Effector memory CD4-positive, alpha-beta T cell (primary cell): Measurements from ENCODE around the gene BMPR1A.
A peak's percentile ranks its signal among the peaks of the same experiment; 100 is the strongest.

Experiments used
- DNase-seq, 3 donors: peaks; one replicate each; pipeline ENCODE4 v3.0.0-alpha.2; 2020
- H3K27ac ChIP-seq: 2 replicates; pipeline ENCODE4 v1.7.0; 2013; ENCODE audit warnings: mild to moderate bottlenecking, low read length, moderate library complexity; ENCODE audit not compliant: insufficient read depth, poor library complexity, severe bottlenecking
- H3K27me3 ChIP-seq: replicated peaks from 2 replicates; pipeline ENCODE4 v1.7.0; 2013; ENCODE audit warnings: mild to moderate bottlenecking, low read length; ENCODE audit not compliant: insufficient read depth, control insufficient read depth, poor library complexity, severe bottlenecking
- H3K36me3 ChIP-seq: 2 replicates; pipeline ENCODE4 v1.7.0; 2013; ENCODE audit warnings: mild to moderate bottlenecking, low read length, moderate library complexity; ENCODE audit not compliant: control insufficient read depth, insufficient read depth
- H3K4me1 ChIP-seq: 2 replicates; pipeline ENCODE4 v1.7.0; 2013; ENCODE audit warnings: low read length, mild to moderate bottlenecking; ENCODE audit not compliant: control insufficient read depth, insufficient read depth, poor library complexity, severe bottlenecking
- H3K4me3 ChIP-seq: 2 replicates; pipeline ENCODE4 v1.7.0; 2013; ENCODE audit warnings: low read length, low read depth, mild to moderate bottlenecking; ENCODE audit not compliant: insufficient read depth, poor library complexity, severe bottlenecking
- H3K9me3 ChIP-seq: 2 replicates; pipeline ENCODE4 v1.7.0; 2013; ENCODE audit warnings: mild to moderate bottlenecking, low read length, moderate library complexity; ENCODE audit not compliant: control insufficient read depth

The BMPR1A gene

DNA sequence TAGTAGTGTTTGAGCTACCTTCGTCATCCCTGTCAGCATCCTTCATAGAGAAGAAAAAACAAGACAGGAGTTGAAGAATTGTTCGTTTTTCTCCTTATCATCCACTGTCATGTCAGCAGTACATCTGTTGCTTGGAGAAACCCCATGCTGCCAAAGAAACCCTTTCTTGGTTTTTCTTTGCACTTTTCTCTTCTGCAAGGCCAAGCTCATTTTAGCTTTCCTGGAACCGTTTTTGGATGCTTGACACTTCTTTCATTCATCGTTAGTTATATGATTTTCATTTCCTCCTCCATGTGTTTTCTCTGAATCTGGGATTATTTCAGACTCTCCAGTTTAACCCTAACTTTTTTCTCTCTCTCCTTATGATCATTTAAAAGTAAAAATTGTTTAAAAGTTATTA lies 142.1 kb downstream of the BMPR1A start:
- H3K9me3 ChIP-seq: no peaks in the 10 kb centered on the region
- no peak overlapping the region for H3K27ac ChIP-seq
- H3K4me1 ChIP-seq: no peaks in the 10 kb centered on the region
- H3K4me3 ChIP-seq: no peak overlapping the region
- DNase-seq: no peak
- no peaks in the 10 kb centered on the region for H3K36me3 ChIP-seq
- no peaks in the 10 kb centered on the region for H3K27me3 ChIP-seq

DNA sequence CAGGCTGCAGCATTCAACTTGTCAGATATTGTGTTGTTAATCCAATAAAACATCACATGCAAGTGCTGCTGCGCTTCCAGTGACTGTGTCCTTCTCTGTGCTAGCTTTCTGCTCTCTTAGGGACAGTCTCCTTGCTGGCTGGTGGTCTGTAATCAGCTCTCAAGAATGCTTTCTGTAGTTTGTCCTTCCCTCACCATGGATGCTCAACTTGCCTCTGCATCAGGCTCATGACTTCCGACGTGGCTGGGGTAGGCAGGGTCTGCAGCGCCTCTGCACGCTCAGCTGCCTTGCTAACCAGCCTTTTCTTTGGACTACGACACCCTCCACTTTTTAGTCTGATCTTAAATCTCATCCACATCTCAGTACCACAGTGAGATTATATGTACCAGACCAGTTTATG lies 142.7 kb downstream of the BMPR1A start:
- Histone ChIP-seq H3K27ac (no peak overlapping the region), H3K4me3 (no peak overlapping the region), H3K9me3 (no peaks in the 10 kb centered on the region), H3K27me3 (no peaks in the 10 kb centered on the region), H3K4me1 (no peaks in the 10 kb centered on the region), H3K36me3 (no peaks in the 10 kb centered on the region)
- no peak for DNase-seq

- no peaks in the 10 kb centered on the region for H3K4me1 ChIP-seq
- no peak overlapping the region for H3K4me3 ChIP-seq
- H3K27ac ChIP-seq: no peak overlapping the region
- peak in 1 of 3 donors; percentile 11 for DNase-seq
- no peaks in the 10 kb centered on the region for H3K27me3 ChIP-seq
- no peaks in the 10 kb centered on the region for H3K36me3 ChIP-seq
- H3K9me3 ChIP-seq: no peaks in the 10 kb centered on the region
Observed at GRCh38 chr10:86899670-86900276, 143.4 kb downstream of the BMPR1A start.

DNA sequence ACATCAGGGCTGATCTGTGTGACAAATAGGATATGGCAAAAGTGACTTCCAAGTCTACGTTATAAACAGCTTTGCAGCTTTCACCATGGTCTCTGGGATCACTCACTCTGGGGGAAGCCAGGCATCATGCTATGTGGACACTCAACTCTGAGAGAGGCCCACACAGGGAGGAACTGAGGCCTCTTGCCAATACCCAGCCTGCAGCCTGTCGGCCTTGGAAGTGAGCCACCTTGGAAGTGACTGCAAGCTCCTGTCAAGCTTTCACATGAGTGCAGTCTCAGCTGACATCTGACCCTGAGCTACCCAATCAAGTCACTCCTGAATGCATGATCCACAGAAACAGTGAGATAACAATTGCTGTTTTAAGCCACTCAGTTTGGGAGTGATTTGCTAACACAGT lies 144.5 kb downstream of the BMPR1A start:
- H3K4me1 ChIP-seq: no peaks in the 10 kb centered on the region
- no peak for DNase-seq
- H3K27ac ChIP-seq: no peak overlapping the region
- H3K27me3 ChIP-seq: no peaks in the 10 kb centered on the region
- no peaks in the 10 kb centered on the region for H3K9me3 ChIP-seq
- H3K4me3 ChIP-seq: no peak overlapping the region
- peaks cover 3% of the 10 kb centered on the region for H3K36me3 ChIP-seq

DNA sequence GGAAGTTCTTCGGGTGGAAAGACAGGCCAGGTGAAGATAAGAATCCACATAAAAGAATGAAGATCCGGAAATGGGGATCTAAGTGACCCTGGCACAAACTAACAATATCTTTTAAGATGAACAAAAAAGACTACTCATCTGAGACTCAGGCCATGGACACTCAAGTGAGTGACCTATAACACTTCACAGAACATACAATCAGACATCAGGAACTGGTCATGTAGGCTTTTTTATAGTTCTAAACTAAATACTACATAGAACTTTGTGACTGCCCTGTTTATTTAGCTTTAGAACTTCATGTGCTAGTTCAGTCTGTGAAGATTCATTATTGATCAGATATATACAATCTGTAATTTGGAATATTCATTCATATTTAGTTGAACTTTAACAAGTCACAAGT lies 148.2 kb downstream of the BMPR1A start:
- peaks cover 3% of the 10 kb centered on the region for H3K36me3 ChIP-seq

DNA sequence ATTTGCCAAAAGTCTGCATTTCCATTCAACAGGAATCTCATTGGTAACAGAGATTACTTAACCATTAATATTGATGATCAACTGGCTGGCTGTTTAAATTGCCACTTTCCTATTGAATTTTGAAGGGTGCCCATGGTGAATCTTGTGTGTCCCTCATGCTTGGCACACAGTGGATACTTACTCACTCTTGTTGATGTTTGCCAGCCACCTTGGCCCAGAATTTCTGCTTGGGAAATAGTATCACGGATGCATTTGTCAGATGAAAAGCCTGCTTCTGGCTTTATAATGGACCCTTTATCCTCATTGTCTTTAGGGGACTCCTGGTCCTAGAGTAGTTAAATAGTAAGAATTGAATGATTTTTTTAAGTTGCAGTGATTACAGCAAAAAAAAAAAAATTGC lies 149.0 kb downstream of the BMPR1A start:
- H3K27me3 ChIP-seq: no peaks in the 10 kb centered on the region
- no peaks in the 10 kb centered on the region for H3K9me3 ChIP-seq
- no peak overlapping the region for H3K27ac ChIP-seq
- DNase-seq: no peak
- H3K4me3 ChIP-seq: no peak overlapping the region
- H3K4me1 ChIP-seq: no peaks in the 10 kb centered on the region
- H3K36me3 ChIP-seq: peaks cover 3% of the 10 kb centered on the region

More for the DNA sequence above, 148.2 kb downstream of the BMPR1A start:
- Histone ChIP-seq H3K4me1 (no peaks in the 10 kb centered on the region), H3K4me3 (no peak overlapping the region), H3K27me3 (no peaks in the 10 kb centered on the region), H3K9me3 (no peaks in the 10 kb centered on the region), H3K27ac (no peak overlapping the region)
- no peak for DNase-seq

DNA sequence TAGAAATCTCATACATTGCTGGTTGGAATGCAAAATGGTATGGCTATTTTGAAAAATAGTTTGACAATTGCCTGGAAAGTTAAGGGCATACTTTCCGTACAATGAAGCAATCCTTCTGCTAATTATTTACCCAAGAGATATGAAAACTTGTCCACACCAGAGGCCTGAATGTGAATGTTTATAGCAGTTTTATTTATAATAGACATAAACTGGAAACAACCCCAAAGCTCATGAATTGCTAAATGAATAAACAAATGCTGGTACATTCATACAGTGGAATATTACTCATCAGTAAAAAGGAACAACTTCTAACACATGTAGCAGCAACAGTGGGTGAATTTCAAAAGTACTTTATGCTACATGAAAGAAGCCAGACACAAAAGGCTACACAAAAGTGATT lies 158.3 kb downstream of the BMPR1A start:
- peaks cover 9% of the 10 kb centered on the region for H3K36me3 ChIP-seq

GRCh38 chr10:86918022-86918471 lies 161.6 kb downstream of the BMPR1A start:
- Histone ChIP-seq H3K4me1 (no peaks in the 10 kb centered on the region), H3K9me3 (no peaks in the 10 kb centered on the region), H3K27ac (no peak overlapping the region), H3K27me3 (no peaks in the 10 kb centered on the region), H3K4me3 (no peak overlapping the region), H3K36me3 (peaks cover 9% of the 10 kb centered on the region)
- no peak for DNase-seq

More for the DNA sequence above, 158.3 kb downstream of the BMPR1A start:
- Histone ChIP-seq H3K27me3 (no peaks in the 10 kb centered on the region), H3K4me1 (no peaks in the 10 kb centered on the region), H3K9me3 (no peaks in the 10 kb centered on the region), H3K4me3 (no peak overlapping the region), H3K27ac (no peak overlapping the region)
- DNase-seq: no peak

DNA sequence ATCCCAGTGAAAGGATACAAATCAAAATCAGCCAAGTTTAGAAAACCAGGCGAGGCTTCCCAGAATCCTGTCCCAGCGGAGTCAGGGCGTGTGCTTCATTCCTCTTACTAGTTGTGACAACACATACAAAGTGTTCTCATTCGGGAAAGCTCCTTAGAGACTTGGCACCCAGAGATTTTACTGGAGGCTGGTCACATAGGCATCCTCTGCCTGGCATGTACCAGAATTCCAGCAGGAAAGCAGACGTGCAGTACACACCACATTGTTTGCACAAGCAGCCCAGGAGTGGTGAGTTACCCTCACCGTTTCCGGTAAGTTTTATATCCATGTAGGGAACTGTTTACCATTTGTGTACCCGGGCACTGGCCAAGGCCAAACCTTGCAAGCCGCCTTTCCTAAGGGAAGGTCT lies 166.1 kb downstream of the BMPR1A start:
- Histone ChIP-seq H3K9me3 (no peaks in the 10 kb centered on the region), H3K4me3 (no peak overlapping the region), H3K36me3 (peaks cover 5% of the 10 kb centered on the region), H3K27me3 (no peaks in the 10 kb centered on the region), H3K4me1 (no peaks in the 10 kb centered on the region), H3K27ac (no peak overlapping the region)
- no peak for DNase-seq

- Histone ChIP-seq H3K4me3 (no peak overlapping the region), H3K36me3 (no peaks in the 10 kb centered on the region), H3K4me1 (no peaks in the 10 kb centered on the region), H3K27ac (no peak overlapping the region), H3K27me3 (no peaks in the 10 kb centered on the region), H3K9me3 (no peaks in the 10 kb centered on the region)
- DNase-seq: no peak
Observed at GRCh38 chr10:86929468-86930380, 173.3 kb downstream of the BMPR1A start.
